NT2/D1 (cell line): ENCODE results near the gene AFF3.

Experiments used
- SUZ12 ChIP-seq: IDR thresholded peaks from 2 replicates; pipeline ENCODE4 v1.6.1; 2011; ENCODE audit not compliant: insufficient read length, insufficient read depth; ENCODE audit errors: extremely low read depth
- YY1 ChIP-seq: IDR thresholded peaks from 2 replicates; pipeline ENCODE4 v1.6.1; 2011; ENCODE audit not compliant: insufficient read length, insufficient read depth
- ZNF274 ChIP-seq: IDR thresholded peaks from 2 replicates; pipeline ENCODE4 v1.6.1; 2011; ENCODE audit warnings: mild to moderate bottlenecking, low read depth, low read length

GRCh38 chr2:99613980-99614379 lies 528.4 kb downstream of the AFF3 start:
- TF ChIP-seq YY1 (no peak), ZNF274 (no peak), SUZ12 (no peak)
